ENCODE results near the gene CORO6.

- TF ChIP-seq CTCF (IDR thresholded peaks at IDR 0.05) (no peak), POLR2AphosphoS5 (IDR thresholded peaks at IDR 0.05; ENCODE audit: low read depth, low read length) (no peak)
Measured at GRCh38 chr17:29640981-29641642, 18.4 kb upstream of the CORO6 start.

Measured in Panc1 (cell line).